ENCODE data around the gene KDM7A. TPM values are rescaled to one million over a fixed set of nuclear protein-coding genes. Genes with fewer than 3 reads are reported as not detected.

The KDM7A gene
- total RNA-seq, 1 donor from 2014 or later, result 4.9 TPM

DNA sequence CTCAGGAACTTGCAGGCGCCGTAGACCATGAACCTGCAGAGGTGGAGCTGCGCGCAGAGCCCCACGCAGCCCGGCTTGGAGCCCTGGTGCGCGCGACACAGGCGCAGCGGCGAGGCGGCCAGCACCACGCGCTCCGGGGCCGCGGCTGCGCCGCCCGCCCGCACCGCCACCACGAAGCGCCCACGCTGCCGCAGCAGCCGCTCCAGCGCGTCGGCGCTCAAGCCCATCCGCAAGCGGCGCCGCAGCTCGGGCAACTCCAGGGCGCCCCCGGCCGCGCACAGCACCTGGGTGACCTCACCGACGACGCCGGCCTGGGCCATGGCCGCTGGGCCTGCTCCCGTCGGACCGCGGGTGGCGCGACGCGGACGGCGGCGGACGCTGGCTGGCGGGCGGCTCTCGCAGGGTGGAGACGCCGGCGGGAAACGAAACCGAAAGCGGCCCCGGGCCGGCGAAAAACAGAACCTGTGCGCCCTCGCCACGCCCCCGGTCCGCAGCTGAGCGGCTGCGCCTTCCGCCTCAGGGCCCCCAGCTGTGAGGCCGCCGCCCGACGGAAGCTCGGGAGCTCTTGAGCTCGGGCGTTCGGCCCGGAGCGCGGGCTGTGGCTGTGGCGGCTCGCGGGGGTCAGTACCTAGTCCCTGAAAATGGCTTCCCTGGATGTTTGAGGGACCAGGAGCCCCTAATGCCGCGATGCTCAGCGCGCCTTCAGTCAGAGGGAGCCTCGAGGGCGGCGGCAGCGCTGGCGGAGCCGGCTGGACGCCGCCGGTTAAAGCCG lies 114.1 kb downstream of the KDM7A start, which contains the start of gene PARP12:
Gene PARP12 (minus strand): TSS at position 424 of the 772 bp plus-strand sequence. CDS start 104 bp downstream, at position 320.
- H3K9me3 Mint-ChIP-seq, result peaks cover 12% of the 10 kb centered on the region
- H3K36me3 Mint-ChIP-seq (ENCODE audit: low read depth), result peaks cover 21% of the 10 kb centered on the region
- no peaks in the 10 kb centered on the region for H3K4me1 Mint-ChIP-seq
- DNase-seq (ENCODE audit: low read depth, low spot score), result peak; percentile 38
- peaks cover 54% of the 10 kb centered on the region for H3K27me3 Mint-ChIP-seq (ENCODE audit: low read depth)
- peak within 1 kb of the TSS; percentile 75 for H3K4me3 Mint-ChIP-seq
- TF ChIP-seq, protein P1, sequence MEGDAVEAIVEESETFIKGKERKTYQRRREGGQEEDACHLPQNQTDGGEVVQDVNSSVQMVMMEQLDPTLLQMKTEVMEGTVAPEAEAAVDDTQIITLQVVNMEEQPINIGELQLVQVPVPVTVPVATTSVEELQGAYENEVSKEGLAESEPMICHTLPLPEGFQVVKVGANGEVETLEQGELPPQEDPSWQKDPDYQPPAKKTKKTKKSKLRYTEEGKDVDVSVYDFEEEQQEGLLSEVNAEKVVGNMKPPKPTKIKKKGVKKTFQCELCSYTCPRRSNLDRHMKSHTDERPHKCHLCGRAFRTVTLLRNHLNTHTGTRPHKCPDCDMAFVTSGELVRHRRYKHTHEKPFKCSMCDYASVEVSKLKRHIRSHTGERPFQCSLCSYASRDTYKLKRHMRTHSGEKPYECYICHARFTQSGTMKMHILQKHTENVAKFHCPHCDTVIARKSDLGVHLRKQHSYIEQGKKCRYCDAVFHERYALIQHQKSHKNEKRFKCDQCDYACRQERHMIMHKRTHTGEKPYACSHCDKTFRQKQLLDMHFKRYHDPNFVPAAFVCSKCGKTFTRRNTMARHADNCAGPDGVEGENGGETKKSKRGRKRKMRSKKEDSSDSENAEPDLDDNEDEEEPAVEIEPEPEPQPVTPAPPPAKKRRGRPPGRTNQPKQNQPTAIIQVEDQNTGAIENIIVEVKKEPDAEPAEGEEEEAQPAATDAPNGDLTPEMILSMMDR (conservative IDR thresholded peaks at IDR 0.05), result no peak
- no peak within 1 kb of the TSS for H3K27ac Mint-ChIP-seq (ENCODE audit: unreplicated experiment)

DNA sequence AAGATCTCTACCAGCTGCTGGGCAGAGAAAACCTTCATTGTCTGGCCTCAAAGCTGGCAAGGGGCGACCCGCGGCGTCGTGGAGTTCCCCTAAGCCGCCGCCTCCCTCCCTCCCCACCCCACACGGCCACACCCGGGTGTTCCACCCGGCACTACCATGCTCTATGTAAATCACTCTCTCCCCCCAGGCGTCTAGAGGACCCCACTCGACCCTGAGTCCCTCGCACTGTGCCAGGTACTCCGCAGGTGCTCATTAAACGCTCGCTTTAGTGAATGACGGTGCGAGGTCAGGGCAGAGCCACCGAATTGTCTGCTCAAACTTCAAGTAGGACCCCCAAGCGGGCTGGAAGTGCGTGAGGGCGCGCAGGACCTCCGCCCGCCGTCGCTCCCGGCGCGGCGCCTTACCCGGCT lies 114.7 kb downstream of the KDM7A start:
- TF ChIP-seq, protein P1 (conservative IDR thresholded peaks at IDR 0.05), result no peak
- Mint-ChIP-seq H3K4me1 (no peaks in the 10 kb centered on the region), H3K27ac (ENCODE audit: unreplicated experiment) (no peak overlapping the region), H3K9me3 (peaks cover 9% of the 10 kb centered on the region), H3K36me3 (ENCODE audit: low read depth) (peaks cover 18% of the 10 kb centered on the region), H3K27me3 (ENCODE audit: low read depth) (peaks cover 54% of the 10 kb centered on the region), H3K4me3 (peak overlapping the region; percentile 75)
- no peak for DNase-seq (ENCODE audit: low read depth, low spot score)

DNA sequence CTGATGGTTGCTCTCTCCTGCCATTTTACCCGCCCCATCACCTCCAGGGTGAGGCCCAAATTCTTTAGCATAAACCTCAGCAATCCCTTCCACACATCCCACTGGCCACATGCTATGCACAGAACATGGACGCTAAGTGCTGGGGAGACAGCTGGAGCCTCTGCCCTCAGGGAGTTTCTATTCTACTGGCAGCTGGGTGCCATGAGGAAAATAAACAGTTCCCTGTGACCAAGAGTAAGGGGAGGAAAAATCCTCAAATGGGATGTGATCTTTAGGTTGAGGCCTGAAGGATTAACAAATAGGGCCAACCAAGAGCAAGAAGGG lies 115.2 kb downstream of the KDM7A start:
- Mint-ChIP-seq H3K4me3 (peak overlapping the region; percentile 28), H3K27me3 (ENCODE audit: low read depth) (peaks cover 49% of the 10 kb centered on the region), H3K27ac (ENCODE audit: unreplicated experiment) (no peak overlapping the region), H3K36me3 (ENCODE audit: low read depth) (peaks cover 13% of the 10 kb centered on the region), H3K4me1 (no peaks in the 10 kb centered on the region), H3K9me3 (peaks cover 4% of the 10 kb centered on the region)
- DNase-seq (ENCODE audit: low read depth, low spot score), result no peak
- TF ChIP-seq, protein P1 (conservative IDR thresholded peaks at IDR 0.05), result no peak

DNA sequence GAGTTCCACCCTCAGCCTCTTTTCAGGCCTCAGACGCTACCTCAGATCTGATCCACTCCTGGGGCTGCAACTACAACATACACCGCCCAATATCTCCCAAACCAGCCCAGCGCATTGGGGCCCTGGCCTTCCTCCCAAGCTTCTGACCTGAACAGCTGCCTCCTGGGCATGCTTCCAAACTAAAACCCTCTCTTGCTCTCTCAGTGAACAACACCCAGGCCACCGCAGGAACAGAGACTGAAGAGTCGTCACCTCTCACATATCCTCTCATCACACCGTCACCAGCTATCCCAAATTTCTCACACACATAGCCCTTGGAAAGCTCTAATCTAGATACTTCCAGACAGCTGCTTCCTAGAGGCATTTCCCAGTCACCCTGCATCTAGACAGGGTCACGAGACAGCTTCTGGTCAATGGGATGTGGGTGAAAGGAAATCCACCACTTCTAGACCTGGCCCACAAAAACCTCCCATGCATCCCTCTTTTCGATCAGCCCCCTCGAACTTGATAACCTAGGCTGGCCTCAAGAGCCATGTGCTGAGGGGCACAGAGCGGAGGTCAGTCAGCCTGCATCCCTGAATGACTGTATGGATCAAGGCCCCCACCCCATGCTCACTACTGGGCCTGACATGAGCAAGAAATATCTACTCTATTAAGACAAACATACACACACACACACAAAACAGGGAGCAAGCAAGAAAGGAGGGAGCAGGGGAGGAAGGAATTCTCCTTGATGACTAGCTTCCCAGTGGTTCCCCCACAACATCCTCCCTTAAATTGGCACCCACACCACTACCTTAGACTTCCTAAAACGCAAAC lies 115.8 kb downstream of the KDM7A start:
- H3K4me3 Mint-ChIP-seq, result peak overlapping the region; percentile 28
- no peaks in the 10 kb centered on the region for H3K4me1 Mint-ChIP-seq
- H3K27me3 Mint-ChIP-seq (ENCODE audit: low read depth), result peaks cover 46% of the 10 kb centered on the region
- no peak overlapping the region for H3K27ac Mint-ChIP-seq (ENCODE audit: unreplicated experiment)
- H3K36me3 Mint-ChIP-seq (ENCODE audit: low read depth), result peaks cover 9% of the 10 kb centered on the region
- no peak for DNase-seq (ENCODE audit: low read depth, low spot score)
- peaks cover 3% of the 10 kb centered on the region for H3K9me3 Mint-ChIP-seq
- TF ChIP-seq, protein P1 (conservative IDR thresholded peaks at IDR 0.05), result no peak

DNA sequence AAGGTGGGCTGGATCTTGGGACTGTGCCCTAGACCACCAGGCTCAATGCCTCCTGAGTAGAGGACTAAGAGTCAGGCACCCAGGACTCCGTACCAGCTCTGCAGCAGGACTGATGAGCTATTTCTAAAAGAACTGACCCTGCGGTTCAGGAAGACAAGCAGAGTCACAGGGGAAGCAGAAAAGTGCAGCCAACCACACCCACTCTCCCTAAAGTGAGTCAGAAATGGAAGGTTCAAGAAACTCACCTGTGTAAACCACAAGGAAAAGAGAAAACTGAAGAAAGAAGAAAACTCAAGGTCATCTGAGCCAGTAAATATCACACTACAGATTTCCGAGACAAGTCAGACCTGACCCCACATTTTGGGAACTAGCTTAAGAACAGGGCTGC lies 116.5 kb downstream of the KDM7A start:
- TF ChIP-seq, protein P1 (conservative IDR thresholded peaks at IDR 0.05), result no peak
- H3K4me3 Mint-ChIP-seq, result peak overlapping the region; percentile 28
- no peaks in the 10 kb centered on the region for H3K9me3 Mint-ChIP-seq
- no peak for DNase-seq (ENCODE audit: low read depth, low spot score)
- H3K27ac Mint-ChIP-seq (ENCODE audit: unreplicated experiment), result no peak overlapping the region
- H3K36me3 Mint-ChIP-seq (ENCODE audit: low read depth), result peaks cover 6% of the 10 kb centered on the region
- no peaks in the 10 kb centered on the region for H3K4me1 Mint-ChIP-seq
- peaks cover 44% of the 10 kb centered on the region for H3K27me3 Mint-ChIP-seq (ENCODE audit: low read depth)
